MG63 (cell line): ENCODE results near the gene GIMAP4. TPM values are rescaled to one million over a fixed set of nuclear protein-coding genes. Genes with fewer than 3 reads are reported as not detected.
"Not testable (repeated sequence)": the region's sequence is repeated elsewhere in the genome, so short reads cannot be mapped to it uniquely, and the experiment has no call there.

Experiments used
- DNase-seq: peaks from one replicate; pipeline ENCODE4 v3.0.0-alpha.2; 2020
- H3K27me3 ChIP-seq: fragments of 250-450 bp; sonication (Bioruptor Pico); 2 replicates; pipeline ENCODE4 v1.5.1; 2020; ENCODE audit warnings: mild to moderate bottlenecking, moderate library complexity
- H3K36me3 ChIP-seq: fragments of 250-450 bp; sonication (Bioruptor Pico); 2 replicates; pipeline ENCODE4 v1.5.1; 2020; ENCODE audit warnings: mild to moderate bottlenecking, moderate library complexity
- H3K4me3 ChIP-seq: fragments of 250-450 bp; sonication (Bioruptor Pico); 2 replicates; pipeline ENCODE4 v1.5.1; 2020; ENCODE audit warnings: mild to moderate bottlenecking, moderate library complexity
- H3K9me3 ChIP-seq: fragments of 250-450 bp; sonication (Bioruptor Pico); 2 replicates; pipeline ENCODE4 v1.5.1; 2020; ENCODE audit warnings: mild to moderate bottlenecking, moderate library complexity
- total RNA-seq: library from RNA; depleted of rRNA; stranded (reverse); fragments of >200 nt; shearing (Covaris generic); gene quantifications from 2 replicates; pipeline ENCODE4 v1.2.3, GENCODE V29; 2014; ENCODE audit warnings: low replicate concordance; rRNA removed

GIMAP4 gene
- total RNA-seq = not detected in 2 replicates

- Histone ChIP-seq H3K36me3 (no peaks in the 10 kb centered on the region), H3K4me3 (no peak within 1 kb of the TSS), H3K27me3 (no peaks in the 10 kb centered on the region), H3K9me3 (no peaks in the 10 kb centered on the region)
- no peak for DNase-seq
These were observed at the start of gene GIMAP4 for GRCh38 chr7:150567169-150567568. TSS of gene GIMAP4 (plus strand) at chr7:150567390. CDS start at chr7:150569902, 2,512 bp downstream.

GRCh38 chr7:150519310-150519709 is 47.9 kb upstream of the GIMAP4 start:
- no peak overlapping the region for H3K4me3 ChIP-seq
- no peaks in the 10 kb centered on the region for H3K9me3 ChIP-seq
- no peaks in the 10 kb centered on the region for H3K36me3 ChIP-seq
- no peaks in the 10 kb centered on the region for H3K27me3 ChIP-seq
- DNase-seq = no peak

- H3K9me3 ChIP-seq = no peaks in the 10 kb centered on the region
- H3K36me3 ChIP-seq = no peaks in the 10 kb centered on the region
- H3K27me3 ChIP-seq = no peaks in the 10 kb centered on the region
- no peak overlapping the region for H3K4me3 ChIP-seq
- no peak for DNase-seq
These were observed 47.0 kb upstream of the GIMAP4 start for GRCh38 chr7:150520145-150520544.

GRCh38 chr7:150522931-150523330 is 44.3 kb upstream of the GIMAP4 start:
- H3K36me3 ChIP-seq = not testable (repeated sequence)

GRCh38 chr7:150524018-150524417 is 43.2 kb upstream of the GIMAP4 start:
- Histone ChIP-seq H3K9me3 (no peaks in the 10 kb centered on the region), H3K27me3 (no peaks in the 10 kb centered on the region), H3K36me3 (no peaks in the 10 kb centered on the region), H3K4me3 (no peak overlapping the region)
- DNase-seq = no peak

More at GRCh38 chr7:150522931-150523330, 44.3 kb upstream of the GIMAP4 start:
- H3K4me3 ChIP-seq, H3K27me3 ChIP-seq, DNase-seq, H3K9me3 ChIP-seq: not testable (repeated sequence)

- Histone ChIP-seq H3K27me3 (no peaks in the 10 kb centered on the region), H3K36me3 (no peaks in the 10 kb centered on the region), H3K9me3 (no peaks in the 10 kb centered on the region), H3K4me3 (no peak overlapping the region)
- DNase-seq = no peak
These were observed 35.5 kb upstream of the GIMAP4 start for GRCh38 chr7:150531704-150532103.

GRCh38 chr7:150538259-150538658 is 28.9 kb upstream of the GIMAP4 start:
- no peak for DNase-seq
- Histone ChIP-seq H3K36me3 (no peaks in the 10 kb centered on the region), H3K9me3 (no peaks in the 10 kb centered on the region), H3K4me3 (no peak overlapping the region), H3K27me3 (no peaks in the 10 kb centered on the region)

- no peak for DNase-seq
- no peaks in the 10 kb centered on the region for H3K9me3 ChIP-seq
- H3K36me3 ChIP-seq = no peaks in the 10 kb centered on the region
- H3K27me3 ChIP-seq = no peaks in the 10 kb centered on the region
- H3K4me3 ChIP-seq = no peak overlapping the region
These were observed 14.0 kb upstream of the GIMAP4 start for GRCh38 chr7:150553163-150553562.

- Histone ChIP-seq H3K36me3 (no peaks in the 10 kb centered on the region), H3K27me3 (no peaks in the 10 kb centered on the region), H3K4me3 (no peak overlapping the region), H3K9me3 (no peaks in the 10 kb centered on the region)
- DNase-seq = no peak
These were observed 10.6 kb upstream of the GIMAP4 start for GRCh38 chr7:150556521-150557138.

GRCh38 chr7:150560486-150560885 is 6.7 kb upstream of the GIMAP4 start:
- H3K4me3 ChIP-seq = no peak overlapping the region
- H3K9me3 ChIP-seq = no peaks in the 10 kb centered on the region
- H3K36me3 ChIP-seq = no peaks in the 10 kb centered on the region
- DNase-seq = no peak
- no peaks in the 10 kb centered on the region for H3K27me3 ChIP-seq

GRCh38 chr7:150562919-150563318 is 4.3 kb upstream of the GIMAP4 start:
- H3K36me3 ChIP-seq = no peaks in the 10 kb centered on the region
- H3K27me3 ChIP-seq = no peaks in the 10 kb centered on the region
- DNase-seq = no peak
- no peak overlapping the region for H3K4me3 ChIP-seq
- H3K9me3 ChIP-seq = no peaks in the 10 kb centered on the region

- Histone ChIP-seq H3K27me3 (no peaks in the 10 kb centered on the region), H3K9me3 (no peaks in the 10 kb centered on the region), H3K36me3 (no peaks in the 10 kb centered on the region), H3K4me3 (no peak overlapping the region)
- no peak for DNase-seq
These were observed 3.2 kb upstream of the GIMAP4 start for GRCh38 chr7:150564006-150564405.

GRCh38 chr7:150564566-150564965 is 2.6 kb upstream of the GIMAP4 start:
- H3K27me3 ChIP-seq = no peaks in the 10 kb centered on the region
- no peaks in the 10 kb centered on the region for H3K9me3 ChIP-seq
- no peak for DNase-seq
- no peaks in the 10 kb centered on the region for H3K36me3 ChIP-seq
- H3K4me3 ChIP-seq = no peak overlapping the region

GRCh38 chr7:150565239-150565638 is 2.0 kb upstream of the GIMAP4 start:
- Histone ChIP-seq H3K27me3 (no peaks in the 10 kb centered on the region), H3K4me3 (no peak overlapping the region), H3K9me3 (no peaks in the 10 kb centered on the region), H3K36me3 (no peaks in the 10 kb centered on the region)
- DNase-seq = no peak

- no peaks in the 10 kb centered on the region for H3K9me3 ChIP-seq
- DNase-seq = no peak
- no peaks in the 10 kb centered on the region for H3K27me3 ChIP-seq
- no peaks in the 10 kb centered on the region for H3K36me3 ChIP-seq
- H3K4me3 ChIP-seq = no peak overlapping the region
These were observed 1.1 kb upstream of the GIMAP4 start for GRCh38 chr7:150566123-150566522.

GRCh38 chr7:150566572-150566971 is 618 bp upstream of the GIMAP4 start:
- no peaks in the 10 kb centered on the region for H3K36me3 ChIP-seq

GRCh38 chr7:150567871-150568301 is 696 bp downstream of the GIMAP4 start:
- DNase-seq = no peak
- H3K27me3 ChIP-seq = no peaks in the 10 kb centered on the region
- H3K4me3 ChIP-seq = no peak overlapping the region
- H3K9me3 ChIP-seq = no peaks in the 10 kb centered on the region
- no peaks in the 10 kb centered on the region for H3K36me3 ChIP-seq

More at GRCh38 chr7:150566572-150566971, 618 bp upstream of the GIMAP4 start:
- no peaks in the 10 kb centered on the region for H3K9me3 ChIP-seq
- no peak for DNase-seq
- H3K4me3 ChIP-seq = no peak overlapping the region
- no peaks in the 10 kb centered on the region for H3K27me3 ChIP-seq

- H3K9me3 ChIP-seq = no peaks in the 10 kb centered on the region
These were observed 1.5 kb downstream of the GIMAP4 start for GRCh38 chr7:150568714-150569113.

More at GRCh38 chr7:150568714-150569113, 1.5 kb downstream of the GIMAP4 start:
- H3K27me3 ChIP-seq = no peaks in the 10 kb centered on the region
- no peak overlapping the region for H3K4me3 ChIP-seq
- no peak for DNase-seq
- H3K36me3 ChIP-seq = no peaks in the 10 kb centered on the region
